Measurements from ENCODE around the gene ZNF275.
"Not testable (repeated sequence)": the region's sequence is repeated elsewhere in the genome, so short reads cannot be mapped to it uniquely, and the experiment has no call there.

The ZNF275 gene

DNA sequence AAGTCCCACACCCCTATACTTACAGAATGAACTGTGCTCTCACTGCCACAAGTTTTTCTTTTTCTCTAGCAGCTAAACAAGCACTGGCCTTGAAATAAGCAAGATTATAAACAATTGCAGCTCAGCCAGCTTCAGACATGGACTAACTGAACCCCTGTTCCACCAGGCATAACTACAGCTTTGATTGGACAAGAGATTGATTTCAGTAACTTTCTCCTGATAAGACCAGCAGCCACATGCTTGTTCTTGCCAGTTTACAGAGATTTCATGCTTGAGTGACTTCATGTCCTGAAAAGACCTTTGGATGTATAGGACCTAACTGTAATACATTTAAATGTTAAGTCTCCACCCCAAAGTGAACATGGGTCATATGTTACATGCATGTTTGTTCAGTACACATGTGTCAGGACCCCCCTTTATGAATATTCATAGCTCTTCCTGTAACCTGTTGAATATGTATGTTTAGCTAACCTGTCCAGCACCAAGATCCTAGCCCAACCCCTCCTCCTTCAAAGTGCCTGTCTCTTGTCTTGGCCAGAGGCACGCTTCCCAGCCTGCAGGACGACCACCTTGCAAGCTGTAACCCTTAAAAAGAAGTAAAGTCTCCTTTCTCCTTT is 27.9 kb downstream of the ZNF275 start:
- no peak for DNase-seq

DNA sequence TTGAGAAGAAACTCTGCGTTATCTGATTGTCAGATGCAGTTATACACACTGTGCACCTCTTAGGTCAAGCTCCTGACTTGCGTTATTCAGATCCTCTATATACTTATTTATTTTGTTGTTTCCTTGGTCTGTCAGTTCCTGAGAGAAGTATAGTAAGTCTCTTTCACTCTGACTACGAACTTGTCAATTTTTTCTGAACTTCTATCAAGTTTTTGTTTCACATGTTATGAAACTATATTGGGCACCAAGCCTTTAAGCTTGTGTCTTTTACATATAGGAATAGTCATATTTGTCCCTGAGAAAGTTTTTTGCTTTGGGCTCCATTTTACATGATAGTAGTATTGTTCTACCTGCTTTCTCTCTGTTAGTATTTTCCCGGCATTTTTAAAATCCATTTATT is 31.7 kb downstream of the ZNF275 start:
- no peak for DNase-seq

DNA sequence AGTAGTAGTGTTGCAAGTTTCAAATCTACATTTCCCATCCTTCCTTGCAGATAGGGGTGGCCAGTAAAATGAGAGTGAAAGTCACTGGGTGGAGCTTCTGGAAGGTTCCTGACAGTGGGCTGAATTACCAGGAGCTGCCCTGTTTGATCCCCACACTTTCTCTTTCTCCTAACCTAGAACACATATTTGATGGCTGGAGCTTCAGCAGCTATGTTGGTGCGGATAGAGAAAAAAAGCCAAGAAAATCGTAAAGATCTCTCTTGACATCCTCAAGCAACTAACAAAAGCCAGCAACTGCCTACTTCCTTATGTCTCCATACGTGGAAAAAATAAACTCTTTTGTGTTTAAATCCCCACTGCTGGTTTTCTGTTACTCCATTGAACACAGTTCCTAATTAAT is 32.2 kb downstream of the ZNF275 start:
- no peak for DNase-seq

DNA sequence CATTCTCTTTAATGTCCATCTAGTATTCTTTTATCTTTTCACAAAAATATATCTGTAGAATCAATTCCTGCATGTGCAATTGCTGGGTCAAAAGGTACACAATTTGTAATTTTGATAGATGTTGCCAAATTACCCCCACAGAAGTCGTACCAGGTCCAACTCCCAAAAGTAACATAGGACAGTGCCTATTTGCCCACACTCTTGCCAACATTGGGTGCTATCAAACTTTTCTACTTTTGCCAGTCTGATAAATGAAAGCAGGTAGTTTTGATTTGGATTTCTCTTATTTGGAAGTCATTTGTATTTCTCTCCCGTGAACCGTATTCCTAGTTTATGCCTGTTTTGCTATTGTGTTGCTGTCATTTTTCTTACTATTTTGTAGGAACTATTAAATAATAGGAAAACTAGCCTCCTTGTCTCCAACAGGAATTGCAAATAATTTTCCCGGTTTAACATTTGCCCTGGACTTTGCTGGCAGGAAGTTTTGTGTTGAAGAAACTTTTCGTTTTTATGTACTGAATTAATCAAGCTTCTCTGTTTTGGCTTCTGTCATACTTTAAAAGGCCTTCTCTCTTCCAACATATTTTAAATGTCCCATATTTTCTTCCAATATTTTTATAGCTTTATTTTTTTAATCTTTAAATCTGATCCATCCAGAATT is 33.1 kb downstream of the ZNF275 start:
- DNase-seq = no peak

DNA sequence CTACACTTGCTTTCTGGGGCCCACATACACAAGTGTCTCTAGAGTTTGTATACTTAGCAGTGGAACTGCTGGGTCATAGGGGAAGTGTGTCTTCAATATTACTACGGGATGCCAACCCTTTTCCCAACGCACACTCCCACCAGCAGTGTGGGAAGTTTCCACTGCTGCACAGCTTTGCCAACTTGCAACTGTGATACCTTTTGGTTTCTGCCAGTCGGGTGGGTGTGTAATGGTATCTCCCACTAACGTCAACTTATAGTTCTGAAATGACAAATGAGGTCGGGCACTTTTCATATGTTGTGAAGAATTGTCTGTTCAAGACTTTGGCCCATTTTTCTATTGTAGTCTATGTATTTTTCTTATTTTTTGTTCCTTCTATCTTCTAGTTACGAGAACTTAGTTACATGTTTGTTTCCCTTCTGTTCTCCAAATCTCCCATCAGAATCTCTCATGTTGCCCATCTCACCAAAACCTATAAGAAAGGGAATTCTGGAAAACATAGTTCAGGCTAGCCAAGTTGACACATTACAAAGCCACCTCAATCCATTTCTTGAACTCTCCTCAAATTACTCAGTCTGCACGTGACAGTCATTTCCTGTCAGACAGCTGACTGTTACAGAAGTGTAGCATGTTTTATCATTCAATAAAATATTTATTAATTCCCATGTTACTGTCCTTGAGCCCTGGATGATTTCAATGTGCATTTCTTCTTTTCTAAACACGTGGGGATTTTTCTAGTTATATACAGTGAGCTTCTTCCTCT is 36.5 kb downstream of the ZNF275 start:
- no peak for DNase-seq

DNA sequence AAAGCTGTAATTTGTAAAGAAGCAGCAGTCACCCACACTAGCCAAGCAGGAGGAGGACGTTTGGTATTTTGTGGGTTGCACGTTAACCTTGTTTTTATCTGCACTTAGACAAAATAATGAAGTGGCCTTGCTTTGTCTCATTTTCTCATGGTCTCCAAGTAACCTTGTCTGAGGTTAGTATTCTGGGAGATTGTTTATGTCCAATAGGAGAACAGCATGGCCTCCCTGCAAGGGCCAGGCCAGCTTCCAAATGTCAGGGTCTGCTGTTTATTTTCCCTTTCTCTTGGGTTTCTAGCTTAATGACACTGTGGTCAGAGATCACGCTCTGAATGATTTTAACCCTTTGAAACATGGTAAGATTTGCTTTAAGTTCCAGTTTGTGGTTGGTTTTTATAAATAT is 37.3 kb downstream of the ZNF275 start:
- no peak for DNase-seq

DNA sequence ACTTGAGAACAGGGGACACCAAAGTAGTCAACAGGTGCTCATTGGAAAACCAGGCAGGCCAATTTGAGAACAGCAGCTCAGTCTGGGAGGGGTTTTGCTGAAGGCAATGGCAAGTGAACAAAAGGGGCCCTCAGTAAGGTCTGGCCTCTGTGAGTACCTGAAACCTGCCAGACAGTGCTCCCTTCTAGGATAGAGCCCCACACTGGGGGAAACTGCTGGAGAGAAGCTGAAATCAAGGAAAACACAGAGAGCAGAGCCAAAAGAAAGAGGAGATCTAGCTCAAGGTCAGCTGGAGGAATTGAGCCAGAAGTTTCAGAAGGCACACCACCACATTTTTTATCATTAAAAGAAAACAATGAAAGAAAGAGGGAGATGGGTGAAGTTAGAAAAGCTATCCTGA is 39.0 kb downstream of the ZNF275 start:
- no peak for DNase-seq

DNA sequence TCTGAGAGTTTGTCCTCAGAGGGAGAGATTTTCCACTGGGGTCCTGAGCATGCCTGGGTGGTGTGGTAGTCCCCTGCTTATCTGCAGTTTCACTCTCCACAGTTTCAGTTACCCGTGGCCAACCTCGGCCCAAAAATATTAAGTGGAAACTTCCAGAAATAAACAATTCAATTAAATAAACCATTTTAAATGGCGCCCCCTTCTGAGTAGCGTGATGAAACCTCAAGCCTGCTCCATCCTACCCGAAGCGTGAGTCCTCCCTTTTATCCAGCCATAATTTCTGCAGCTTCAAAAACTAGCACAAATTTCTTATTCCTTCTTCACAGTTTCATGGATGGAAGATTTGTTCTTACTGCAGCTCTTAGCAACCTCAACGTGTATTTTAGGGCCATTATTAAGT is 40.5 kb downstream of the ZNF275 start:
- DNase-seq = no peak

DNA sequence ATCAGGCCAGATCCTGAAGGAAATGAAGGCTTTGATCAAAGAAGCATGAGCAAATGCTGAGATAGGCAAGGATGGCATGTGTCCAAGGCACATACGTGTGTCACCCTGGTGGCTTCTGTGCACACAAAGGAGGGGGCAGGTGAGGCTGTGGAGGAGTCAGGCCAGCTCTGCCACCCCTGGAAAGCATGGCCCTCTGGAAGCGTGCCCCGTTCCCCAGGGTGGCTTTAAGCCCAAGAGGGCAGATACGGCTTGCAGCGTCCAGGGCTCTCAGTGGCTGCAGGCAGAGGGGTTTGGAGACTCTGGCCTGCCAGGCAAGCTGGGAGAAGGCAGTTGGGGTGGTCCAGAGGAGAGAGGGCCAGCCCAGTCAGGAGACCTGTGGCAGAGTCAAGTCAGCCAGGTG is 41.6 kb downstream of the ZNF275 start:
- no peak for DNase-seq

DNA sequence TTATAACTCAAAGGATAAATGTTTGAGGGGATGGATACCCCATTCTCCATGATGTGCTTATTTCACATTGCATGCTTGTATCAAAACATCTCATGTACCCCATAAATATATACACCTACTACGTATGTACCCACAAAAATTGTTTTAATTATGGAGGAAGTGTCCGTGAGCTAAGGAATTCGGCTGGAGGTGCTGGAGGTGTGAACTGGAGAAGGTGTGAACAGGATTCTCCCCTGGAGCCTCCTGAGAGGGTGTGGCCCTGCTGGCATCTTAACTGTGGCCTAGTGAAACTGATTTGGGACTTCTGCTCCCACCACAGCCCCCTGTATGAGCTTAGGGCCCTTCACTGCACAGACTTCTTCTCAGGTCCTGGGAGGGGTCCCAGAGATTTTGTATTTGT is 43.8 kb downstream of the ZNF275 start:
- no peak for DNase-seq

DNA sequence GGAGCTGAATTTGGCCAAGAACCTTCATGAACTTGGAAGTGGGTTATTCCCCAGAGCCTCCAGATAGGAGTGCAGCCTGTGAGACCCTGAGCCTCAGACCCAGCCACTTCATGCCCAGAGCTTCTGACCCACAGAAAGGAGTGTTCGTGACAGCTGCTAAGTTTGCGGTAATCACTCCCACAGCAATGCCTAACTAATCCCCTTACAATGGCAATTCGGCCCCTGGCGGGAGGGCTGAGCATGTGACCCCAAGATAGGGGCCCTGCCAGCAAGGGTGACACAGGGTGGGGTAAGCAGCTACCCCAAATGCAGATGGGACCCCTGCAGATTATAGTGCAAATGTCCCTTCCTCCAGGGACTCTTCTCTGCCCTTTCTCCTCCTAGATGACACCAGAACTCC is 44.7 kb downstream of the ZNF275 start:
- DNase-seq = no peak

DNA sequence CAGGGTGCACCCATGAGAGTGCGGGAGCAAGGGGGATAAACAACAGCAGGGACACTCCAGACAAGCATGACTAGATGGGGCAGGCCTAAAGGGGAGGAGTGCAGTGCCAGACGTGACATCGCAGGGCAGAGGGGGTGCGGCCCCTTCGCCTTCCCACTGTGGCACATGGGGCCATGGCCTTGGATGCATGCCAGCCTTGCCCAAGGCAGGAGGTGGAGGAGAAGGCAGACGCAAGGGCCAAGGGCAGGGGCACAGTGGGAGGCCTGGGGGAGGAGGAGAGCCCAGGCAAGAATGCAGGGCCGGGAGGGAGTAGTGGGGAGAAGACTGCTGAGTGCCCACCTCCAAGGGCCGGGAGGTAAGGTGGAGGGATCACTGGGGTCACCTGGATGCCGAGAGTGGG is 45.6 kb downstream of the ZNF275 start:
- no peak for DNase-seq

DNA sequence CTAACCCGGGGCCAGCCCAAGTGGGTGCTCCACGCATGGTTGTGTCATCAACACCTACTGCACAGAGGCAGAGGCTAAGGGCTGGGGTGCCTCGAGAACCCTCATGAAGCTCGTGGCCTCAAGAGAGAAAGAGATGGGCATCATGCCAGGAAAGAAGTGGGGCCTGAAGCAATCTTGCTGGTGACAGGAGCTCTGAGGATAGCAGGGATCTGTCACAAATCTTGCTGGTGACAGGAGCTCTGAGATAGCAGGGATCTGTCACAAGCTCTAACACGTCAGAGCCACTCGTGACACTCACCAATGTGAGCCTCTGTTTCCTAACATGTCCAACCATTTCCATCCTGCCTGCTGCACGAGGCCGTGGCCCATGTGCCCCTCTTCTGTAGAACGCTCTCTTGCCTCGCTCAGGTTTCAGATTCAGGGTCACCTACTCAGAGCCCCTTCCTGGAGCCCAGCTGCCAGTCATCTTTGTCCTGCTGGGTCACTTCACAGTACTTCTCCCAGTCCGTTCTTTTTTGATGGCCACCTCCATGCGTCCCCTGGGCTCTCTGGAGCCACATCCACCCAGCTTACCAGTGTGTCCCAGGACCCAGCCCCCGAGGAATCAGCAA is 46.1 kb downstream of the ZNF275 start:
- DNase-seq = no peak

DNA sequence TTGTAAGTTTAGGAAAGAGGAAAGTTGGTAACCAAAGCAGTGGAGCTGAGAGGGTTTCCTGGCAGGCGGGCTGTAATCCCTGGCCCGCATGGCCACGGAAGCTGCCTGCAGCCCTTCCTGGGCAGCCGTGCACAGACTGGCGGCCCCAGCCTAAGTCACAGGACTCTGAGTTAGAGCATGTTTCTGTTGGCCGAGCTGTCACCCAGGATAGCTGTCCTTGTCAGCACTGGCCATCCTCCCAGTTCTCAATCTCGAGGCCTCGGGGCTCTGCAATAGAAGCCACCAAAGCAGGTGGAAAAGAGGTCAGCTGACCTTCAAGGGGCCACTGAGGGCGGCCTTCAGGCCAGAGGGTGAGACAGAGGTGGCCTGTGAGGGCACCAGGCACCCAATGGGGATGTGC is 46.7 kb downstream of the ZNF275 start:
- DNase-seq = no peak

DNA sequence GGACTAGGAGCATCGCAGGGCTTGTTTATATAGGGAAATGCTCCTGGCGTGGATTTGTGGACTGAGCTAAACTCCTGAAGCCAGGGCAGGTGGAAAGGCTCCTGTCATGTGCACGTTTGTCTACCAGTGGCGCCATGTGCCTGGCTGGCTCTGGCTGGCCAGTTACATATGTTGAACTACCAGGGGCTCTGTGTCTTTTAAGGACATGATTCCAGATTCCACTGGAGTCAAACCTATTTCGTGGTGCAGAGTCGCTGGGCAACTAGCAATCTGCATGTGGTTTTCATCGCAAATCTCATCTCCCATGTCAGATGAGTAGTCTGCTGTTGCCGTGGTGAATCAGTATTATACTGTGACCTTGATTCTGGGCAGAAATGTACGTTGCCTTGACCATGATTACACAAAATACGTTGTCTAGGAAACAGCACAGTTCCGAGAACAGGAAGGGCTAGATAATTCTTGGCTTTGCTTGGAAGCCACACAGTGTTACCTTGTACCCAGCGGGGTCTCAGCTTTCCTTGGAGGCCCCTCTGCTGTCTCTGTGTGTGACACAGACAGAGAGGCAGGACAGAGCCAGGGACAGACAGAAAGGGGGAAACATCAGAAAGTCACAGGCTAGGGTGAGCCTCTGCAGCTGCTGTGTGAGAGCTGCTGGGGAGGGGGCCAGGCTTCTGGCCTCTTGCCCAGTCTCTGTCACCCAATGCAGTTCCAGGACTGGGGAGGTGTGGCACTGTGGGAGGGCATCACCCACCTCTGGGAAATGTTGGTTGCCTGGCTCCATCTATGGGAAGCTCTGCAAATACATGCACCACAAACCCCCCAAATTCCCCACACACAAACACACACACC is 48.0 kb downstream of the ZNF275 start:
- peak; percentile 27 for DNase-seq

DNA sequence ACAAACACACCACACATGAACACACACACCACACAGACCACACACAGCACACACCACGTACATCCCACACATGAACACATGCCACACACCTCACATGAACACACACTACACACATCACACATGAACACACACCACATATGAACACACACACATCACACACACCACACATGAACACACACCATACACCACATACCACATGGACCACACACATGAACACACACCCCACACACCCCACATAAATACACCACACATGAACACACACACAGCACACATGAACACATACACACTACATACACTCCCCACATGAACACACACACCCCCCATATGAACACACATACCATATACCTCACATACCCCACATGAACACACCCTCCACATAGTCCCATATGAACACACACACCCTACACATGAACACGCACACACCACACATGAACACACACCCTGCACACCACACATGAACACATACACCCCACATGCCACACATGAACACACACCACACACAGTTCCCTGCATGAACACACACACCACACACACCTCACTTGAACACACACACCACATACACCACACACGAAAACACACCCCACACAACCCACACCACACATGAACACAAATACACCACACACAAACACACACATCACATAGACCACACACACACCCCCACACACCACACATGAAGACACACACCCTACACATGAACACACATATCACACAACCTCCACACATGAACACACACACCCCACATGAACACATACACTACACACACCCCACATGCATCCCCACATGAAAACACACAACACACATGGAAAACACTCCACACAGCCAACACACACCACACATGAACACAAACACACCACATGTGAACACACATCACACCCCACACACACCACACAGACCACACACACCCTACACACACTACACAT is 48.9 kb downstream of the ZNF275 start:
- DNase-seq = no peak

DNA sequence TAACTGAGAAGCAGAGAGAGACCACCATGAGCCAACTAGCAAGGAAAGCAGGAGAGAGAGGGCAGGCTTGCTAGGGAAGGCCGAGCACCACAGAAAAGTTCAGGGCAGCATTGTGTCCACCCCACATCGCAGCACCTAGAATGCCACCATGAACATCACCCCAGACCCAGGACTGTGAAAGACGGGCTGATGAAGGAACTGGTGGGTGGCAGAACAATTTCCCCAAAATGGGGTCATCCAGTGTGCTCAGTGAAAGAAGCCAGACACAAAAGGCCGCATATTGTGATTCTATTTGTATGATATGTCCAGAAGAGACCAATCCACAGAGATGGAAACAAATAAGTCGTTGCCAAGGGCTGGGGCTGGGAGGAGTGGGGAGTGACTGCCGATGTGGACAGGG is 50.4 kb downstream of the ZNF275 start:
- no peak for DNase-seq

DNA sequence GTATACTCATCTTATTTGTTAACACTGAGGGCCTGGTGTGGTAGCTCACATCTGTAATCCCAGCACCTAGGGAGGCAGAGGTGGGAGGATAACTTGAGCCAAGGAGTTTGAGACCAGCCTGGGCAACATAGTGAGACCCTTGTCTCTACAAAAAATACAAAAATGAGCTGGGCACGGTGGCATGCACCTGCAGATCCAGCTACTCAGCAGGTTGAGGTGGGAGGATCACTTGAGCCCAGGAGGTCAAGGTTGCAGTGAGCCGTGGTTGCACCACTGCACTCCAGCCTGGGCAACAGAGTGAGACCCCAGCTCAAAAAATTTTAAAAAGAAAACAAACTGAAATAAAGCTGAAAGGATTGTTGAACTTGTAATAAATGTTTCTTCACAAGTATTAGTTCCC is 51.0 kb downstream of the ZNF275 start:
- DNase-seq = not testable (repeated sequence)

DNA sequence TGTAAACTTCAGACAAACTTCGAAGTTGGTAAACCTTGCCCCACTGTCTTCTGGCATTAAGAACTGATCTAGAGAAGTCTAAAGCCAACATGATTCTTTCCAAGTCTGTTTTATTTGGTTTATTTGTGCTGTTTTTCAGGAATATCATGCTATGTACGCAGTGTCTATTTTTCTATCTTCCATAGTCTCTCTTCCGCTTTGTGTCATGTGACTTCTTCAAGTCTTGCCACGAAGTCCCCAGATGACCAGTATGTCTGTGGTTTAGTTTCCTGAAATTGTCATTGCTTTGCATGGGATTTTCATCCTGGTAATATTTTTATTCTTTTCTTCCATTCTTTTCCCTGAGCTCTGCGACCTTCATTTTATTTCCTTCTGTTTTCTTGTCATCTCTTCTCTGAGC is 52.1 kb downstream of the ZNF275 start:
- no peak for DNase-seq

DNA sequence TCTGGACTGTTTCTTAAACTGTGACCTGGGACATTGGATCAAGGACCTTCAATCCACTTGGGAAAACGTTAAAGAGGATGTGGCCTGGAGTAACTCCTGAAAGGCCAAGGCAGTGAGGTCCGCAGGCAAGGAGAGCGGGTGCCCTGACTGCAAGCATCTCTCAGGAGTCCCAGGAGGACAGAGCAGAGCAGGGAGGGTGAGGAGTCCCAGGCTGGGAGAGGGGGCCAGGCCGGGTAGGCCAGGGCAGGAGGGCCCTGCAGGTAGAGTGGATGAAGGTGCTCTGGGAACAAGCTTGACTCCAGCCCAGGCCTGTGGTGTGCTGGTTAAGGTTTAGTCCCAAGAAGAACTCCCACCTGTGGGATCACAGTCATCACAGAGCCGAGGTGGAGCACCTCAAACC is 53.4 kb downstream of the ZNF275 start:
- DNase-seq = no peak

DNA sequence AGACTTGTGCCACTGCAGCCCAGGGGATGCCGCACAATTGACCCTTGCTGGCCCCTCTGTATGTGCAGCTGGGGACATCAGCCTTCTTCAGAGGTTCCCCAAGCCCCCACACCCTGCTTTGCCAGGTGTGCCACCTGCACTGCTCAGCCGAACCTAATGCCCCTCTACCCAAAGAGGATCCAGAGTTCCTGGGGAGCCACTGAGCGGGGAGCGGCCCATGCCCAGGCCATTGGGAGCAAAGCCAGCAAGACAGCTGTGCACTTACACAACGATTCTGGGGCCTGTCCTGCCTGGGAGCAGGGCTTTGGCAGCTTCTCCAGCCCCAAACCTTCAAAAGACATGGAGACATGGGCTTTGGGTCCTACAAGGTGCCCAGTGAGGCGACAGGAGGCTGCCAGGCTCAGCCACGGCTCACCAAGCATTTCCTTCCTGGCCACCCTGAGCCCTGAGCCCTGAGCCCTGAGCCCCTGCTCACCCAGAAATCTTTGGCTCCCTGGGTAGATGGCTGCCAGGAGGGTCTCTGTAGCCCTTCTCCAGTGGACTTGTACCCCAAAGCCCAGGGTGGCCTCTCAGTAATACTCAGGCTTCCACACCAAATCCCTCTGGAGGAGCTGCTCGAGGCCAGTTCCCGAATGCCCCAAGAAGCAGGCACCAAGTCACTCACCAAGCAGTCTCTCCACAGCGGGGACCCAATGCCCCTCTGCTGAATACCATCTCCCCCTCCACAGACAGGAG is 54.2 kb downstream of the ZNF275 start:
- DNase-seq = no peak

Data from CD4-positive, alpha-beta T cell treated with Interleukin-15 for 1 hour (primary cell).